Measurements from ENCODE around the gene MKX.

The MKX gene

GRCh38 chr10:27680006-27680557 lies 65.5 kb downstream of the MKX start:
- Histone ChIP-seq H3K27me3 (ENCODE audit: insufficient read depth, low read length, poor library complexity, severe bottlenecking) (no peaks in the 10 kb centered on the region), H2AFZ (ENCODE audit: low read length) (no peak overlapping the region), H3K79me2 (ENCODE audit: insufficient read depth, low read length) (no peaks in the 10 kb centered on the region), H3K4me3 (ENCODE audit: low read length, poor library complexity, severe bottlenecking) (no peak overlapping the region), H3K9ac (ENCODE audit: low read depth, low read length, poor library complexity, severe bottlenecking) (no peak overlapping the region), H4K20me1 (ENCODE audit: insufficient read depth, low read length, poor library complexity, severe bottlenecking) (no peaks in the 10 kb centered on the region), H3K36me3 (ENCODE audit: insufficient read depth, low read length) (no peaks in the 10 kb centered on the region), H3K9me2 (replicated peaks; ENCODE audit: low read depth, low read length) (no peaks in the 10 kb centered on the region), H3K4me2 (ENCODE audit: low read depth, low read length, poor library complexity, severe bottlenecking) (no peak overlapping the region), H3K4me1 (ENCODE audit: insufficient read depth, low read length, poor library complexity, severe bottlenecking) (peaks cover 3% of the 10 kb centered on the region), H3K9me3 (ENCODE audit: insufficient read depth, low read depth, low read length) (no peaks in the 10 kb centered on the region), H3F3A (ENCODE audit: low read depth) (no peaks in the 10 kb centered on the region)
- no peak for TF ChIP-seq CTCF (conservative IDR thresholded peaks at IDR 0.05; ENCODE audit: low read length)
- TF ChIP-seq EZH2phosphoT487 (IDR thresholded peaks at IDR 0.05; ENCODE audit: borderline replicate concordance) = no peak

- Histone ChIP-seq H3K9me2 (replicated peaks; ENCODE audit: low read depth, low read length) (no peaks in the 10 kb centered on the region), H3K27me3 (ENCODE audit: insufficient read depth, low read length, poor library complexity, severe bottlenecking) (no peaks in the 10 kb centered on the region), H3F3A (ENCODE audit: low read depth) (no peaks in the 10 kb centered on the region), H3K79me2 (ENCODE audit: insufficient read depth, low read length) (no peaks in the 10 kb centered on the region), H3K9ac (ENCODE audit: low read depth, low read length, poor library complexity, severe bottlenecking) (no peak overlapping the region), H3K36me3 (ENCODE audit: insufficient read depth, low read length) (no peaks in the 10 kb centered on the region), H4K20me1 (ENCODE audit: insufficient read depth, low read length, poor library complexity, severe bottlenecking) (no peaks in the 10 kb centered on the region), H3K4me1 (ENCODE audit: insufficient read depth, low read length, poor library complexity, severe bottlenecking) (peaks cover 3% of the 10 kb centered on the region), H2AFZ (ENCODE audit: low read length) (no peak overlapping the region), H3K4me2 (ENCODE audit: low read depth, low read length, poor library complexity, severe bottlenecking) (no peak overlapping the region), H3K4me3 (ENCODE audit: low read length, poor library complexity, severe bottlenecking) (no peak overlapping the region), H3K9me3 (ENCODE audit: insufficient read depth, low read depth, low read length) (no peaks in the 10 kb centered on the region)
- TF ChIP-seq EZH2phosphoT487 (IDR thresholded peaks at IDR 0.05; ENCODE audit: borderline replicate concordance) (no peak), CTCF (conservative IDR thresholded peaks at IDR 0.05; ENCODE audit: low read length) (no peak)
Observed at GRCh38 chr10:27679369-27679912, 66.2 kb downstream of the MKX start.

DNA sequence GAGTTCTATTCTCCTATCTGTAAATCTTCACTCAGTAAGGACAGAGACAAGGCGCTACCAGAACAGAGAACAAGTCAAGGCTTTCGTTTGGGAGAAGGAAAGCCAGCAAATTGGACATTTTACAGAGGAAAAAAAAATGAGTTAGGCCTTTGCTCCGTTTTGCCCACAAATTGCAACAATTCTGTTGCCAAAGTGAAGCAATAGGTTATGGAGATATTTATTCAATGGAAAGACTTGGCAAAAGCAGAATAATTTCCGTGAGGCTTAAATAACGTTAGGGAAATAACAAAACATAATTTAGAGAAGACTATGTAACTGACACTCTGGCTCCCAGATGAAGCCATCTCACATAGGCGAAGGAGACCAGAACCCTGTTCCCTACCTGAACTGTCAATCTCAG lies 67.5 kb downstream of the MKX start:
- no peaks in the 10 kb centered on the region for H3K36me3 ChIP-seq (ENCODE audit: insufficient read depth, low read length)
- H3K9me3 ChIP-seq (ENCODE audit: insufficient read depth, low read depth, low read length) = no peaks in the 10 kb centered on the region
- H3K4me2 ChIP-seq (ENCODE audit: low read depth, low read length, poor library complexity, severe bottlenecking) = no peak overlapping the region
- H3K9ac ChIP-seq (ENCODE audit: low read depth, low read length, poor library complexity, severe bottlenecking) = no peak overlapping the region
- no peak overlapping the region for H3K4me3 ChIP-seq (ENCODE audit: low read length, poor library complexity, severe bottlenecking)
- H2AFZ ChIP-seq (ENCODE audit: low read length) = no peak overlapping the region
- TF ChIP-seq CTCF (conservative IDR thresholded peaks at IDR 0.05; ENCODE audit: low read length) (no peak), EZH2phosphoT487 (IDR thresholded peaks at IDR 0.05; ENCODE audit: borderline replicate concordance) (no peak)
- no peaks in the 10 kb centered on the region for H3K27me3 ChIP-seq (ENCODE audit: insufficient read depth, low read length, poor library complexity, severe bottlenecking)
- no peaks in the 10 kb centered on the region for H3K79me2 ChIP-seq (ENCODE audit: insufficient read depth, low read length)
- no peaks in the 10 kb centered on the region for H3K9me2 ChIP-seq (replicated peaks; ENCODE audit: low read depth, low read length)
- H4K20me1 ChIP-seq (ENCODE audit: insufficient read depth, low read length, poor library complexity, severe bottlenecking) = no peaks in the 10 kb centered on the region
- no peaks in the 10 kb centered on the region for H3F3A ChIP-seq (ENCODE audit: low read depth)
- peaks cover 3% of the 10 kb centered on the region for H3K4me1 ChIP-seq (ENCODE audit: insufficient read depth, low read length, poor library complexity, severe bottlenecking)
